A673 (cell line): ENCODE measurements around the gene NME9. TPM values are rescaled to one million over a fixed set of nuclear protein-coding genes. Genes with fewer than 3 reads are reported as not detected.

ENCODE experiments used
- BruUV-seq: library from RNA; stranded (reverse); fragments of 400-500 nt; replicated peaks from 2 replicates; lab custom pipeline; 2021; lab: Mats Ljungman, UMichigan
- CTCF ChIA-PET: fragments of 300-600 bp; sonication (Branson Sonifier 250); formaldehyde crosslinking; loops from one replicate; lab custom pipeline; 2022; ENCODE audit warnings: antibody characterized with exemption; lab: Charles Lee
- POLR2A ChIA-PET: fragments of 300-600 bp; sonication (Branson Sonifier 250); formaldehyde crosslinking; loops from one replicate; lab custom pipeline; 2022; ENCODE audit warnings: antibody characterized with exemption; ENCODE audit not compliant: low non-redundant PET; lab: Charles Lee
- DNase-seq: peaks from one replicate; pipeline ENCODE4 v3.0.0-alpha.2; 2015; ENCODE audit warnings: low spot score
- H3K27ac ChIP-seq: fragments of 200-600 bp; sonication (generic); 2 replicates; pipeline ENCODE4 v1.5.1; 2016; ENCODE audit warnings: mixed run types, low read depth, mild to moderate bottlenecking, mixed read lengths, antibody characterized with exemption, low read length; ENCODE audit not compliant: poor library complexity, severe bottlenecking
- H3K27me3 ChIP-seq: fragments of 200-600 bp; sonication (generic); replicated peaks from 2 replicates; pipeline ENCODE4 v1.6.1; 2017; ENCODE audit warnings: mixed run types, low read depth, mild to moderate bottlenecking, mixed read lengths, antibody characterized with exemption, low read length; ENCODE audit not compliant: insufficient read depth, poor library complexity
- H3K36me3 ChIP-seq: fragments of 200-600 bp; sonication (generic); 2 replicates; pipeline ENCODE4 v1.6.1; 2016; ENCODE audit warnings: mixed run types, mild to moderate bottlenecking, mixed read lengths, antibody characterized with exemption, low read length; ENCODE audit not compliant: insufficient read depth, poor library complexity, severe bottlenecking
- H3K4me1 ChIP-seq: fragments of 200-600 bp; sonication (generic); 2 replicates; pipeline ENCODE4 v1.6.1; 2017; ENCODE audit warnings: mixed run types, mild to moderate bottlenecking, mixed read lengths, antibody characterized with exemption, low read length; ENCODE audit not compliant: insufficient read depth, poor library complexity, severe bottlenecking
- H3K4me3 ChIP-seq: fragments of 200-600 bp; sonication (generic); 2 replicates; pipeline ENCODE4 v1.5.1; 2016; ENCODE audit warnings: low read depth, mixed run types, mild to moderate bottlenecking, mixed read lengths, low read length; ENCODE audit not compliant: poor library complexity, severe bottlenecking
- H3K9me3 ChIP-seq: fragments of 200-600 bp; sonication (generic); 2 replicates; pipeline ENCODE4 v1.6.1; 2016; ENCODE audit warnings: mixed run types, low read depth, mild to moderate bottlenecking, mixed read lengths, antibody characterized with exemption, low read length; ENCODE audit not compliant: poor library complexity, severe bottlenecking
- EZH2 ChIP-seq: fragments of 200-600 bp; sonication (generic); IDR thresholded peaks from 2 replicates; pipeline ENCODE4 v1.6.1; 2017; ENCODE audit warnings: borderline replicate concordance, low read depth, mild to moderate bottlenecking, mixed read lengths, antibody characterized with exemption, low read length; ENCODE audit not compliant: poor library complexity, severe bottlenecking
- intact Hi-C: fragments of 100-400 bp; cut with micrococcal nuclease; formaldehyde crosslinking; loops from one replicate; pipeline ENCODE4 v1.10.0; 2022; ENCODE audit not compliant: unreplicated experiment
- total RNA-seq: library from RNA; stranded (reverse); gene quantifications from 2 replicates; pipeline ENCODE4 v1.2.3, GENCODE V29; 2021
- TF ChIP-seq, protein P1 (sequence below): fragments of 300-800, 200-600 bp; sonication (generic); conservative IDR thresholded peaks from 2 replicates; pipeline ENCODE4 v1.5.1; 2017; ENCODE audit warnings: low read depth, mild to moderate bottlenecking, antibody characterized with exemption, low read length, moderate library complexity, mixed read lengths

Gene NME9
- total RNA-seq, 1 experiment from 2014 or later: not detected

DNA sequence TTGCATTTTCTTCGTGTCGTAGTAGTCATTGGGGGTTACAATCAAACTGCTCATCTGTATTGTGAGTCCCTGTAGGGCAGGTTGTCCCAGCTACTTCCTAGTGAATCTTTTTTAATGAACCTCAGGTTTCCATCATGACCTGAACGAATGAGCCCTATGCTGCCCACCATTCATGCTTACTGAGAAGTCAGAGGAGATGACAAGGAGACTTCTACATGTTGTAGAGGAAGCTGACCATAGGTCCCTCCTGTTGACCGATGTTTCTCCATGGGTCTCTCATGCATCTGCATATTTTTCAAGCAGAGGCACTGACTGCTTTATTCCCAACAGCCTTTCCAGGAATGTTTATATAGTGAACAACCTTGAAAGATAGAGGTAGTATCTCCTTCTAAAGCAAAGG is 5.0 kb upstream of the NME9 start:
- CTCF ChIA-PET: interaction anchor here (0.6 kb wide), 1 partner anchor 140 kb away, joined by 4 read pairs; no protein-coding TSS in a partner anchor
- Histone ChIP-seq H3K9me3 (no peaks in the 10 kb centered on the region), H3K4me3 (no peak overlapping the region), H3K4me1 (no peaks in the 10 kb centered on the region), H3K27ac (no peak overlapping the region), H3K27me3 (peaks cover 10% of the 10 kb centered on the region), H3K36me3 (no peaks in the 10 kb centered on the region)
- POLR2A ChIA-PET: no interaction called here
- intact Hi-C loops: loop anchor here (5.0 kb wide), 1 partner anchor 147 kb away; the partner anchor contains the start of gene ARMC8
- BruUV-seq: no TSS peak
- DNase-seq: no peak
- TF ChIP-seq, protein P1, sequence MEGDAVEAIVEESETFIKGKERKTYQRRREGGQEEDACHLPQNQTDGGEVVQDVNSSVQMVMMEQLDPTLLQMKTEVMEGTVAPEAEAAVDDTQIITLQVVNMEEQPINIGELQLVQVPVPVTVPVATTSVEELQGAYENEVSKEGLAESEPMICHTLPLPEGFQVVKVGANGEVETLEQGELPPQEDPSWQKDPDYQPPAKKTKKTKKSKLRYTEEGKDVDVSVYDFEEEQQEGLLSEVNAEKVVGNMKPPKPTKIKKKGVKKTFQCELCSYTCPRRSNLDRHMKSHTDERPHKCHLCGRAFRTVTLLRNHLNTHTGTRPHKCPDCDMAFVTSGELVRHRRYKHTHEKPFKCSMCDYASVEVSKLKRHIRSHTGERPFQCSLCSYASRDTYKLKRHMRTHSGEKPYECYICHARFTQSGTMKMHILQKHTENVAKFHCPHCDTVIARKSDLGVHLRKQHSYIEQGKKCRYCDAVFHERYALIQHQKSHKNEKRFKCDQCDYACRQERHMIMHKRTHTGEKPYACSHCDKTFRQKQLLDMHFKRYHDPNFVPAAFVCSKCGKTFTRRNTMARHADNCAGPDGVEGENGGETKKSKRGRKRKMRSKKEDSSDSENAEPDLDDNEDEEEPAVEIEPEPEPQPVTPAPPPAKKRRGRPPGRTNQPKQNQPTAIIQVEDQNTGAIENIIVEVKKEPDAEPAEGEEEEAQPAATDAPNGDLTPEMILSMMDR: no peak
- TF ChIP-seq EZH2: no peak

DNA sequence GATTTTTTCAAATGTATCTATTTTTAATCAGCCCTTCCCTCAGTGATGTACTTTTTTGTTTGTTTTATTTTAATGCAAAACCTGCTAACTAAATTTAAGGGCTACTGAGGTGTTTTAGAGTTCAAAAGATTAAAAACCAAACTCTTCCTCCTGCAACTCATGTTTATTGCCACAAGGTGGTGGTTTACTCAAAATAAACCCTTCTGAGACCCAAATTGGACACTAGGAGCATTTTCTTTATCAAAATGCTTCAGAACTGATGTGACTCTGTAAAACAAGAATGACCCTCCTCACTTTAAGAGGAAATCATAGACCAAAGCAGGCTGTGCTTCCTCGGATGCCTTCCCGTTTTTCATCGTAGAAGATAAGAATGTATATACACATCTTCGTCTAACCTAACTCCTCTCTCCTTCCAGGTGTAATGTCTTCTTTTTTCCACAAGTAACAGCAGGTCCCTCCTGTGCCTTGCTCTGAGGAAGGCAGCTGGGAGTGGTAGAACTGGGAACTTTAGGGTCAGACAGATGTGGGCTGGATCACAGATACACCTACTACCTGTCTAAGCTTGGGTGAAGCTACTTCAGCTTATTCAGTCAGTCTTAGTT is 2.9 kb upstream of the NME9 start:
- CTCF ChIA-PET: no interaction called here
- peaks cover 10% of the 10 kb centered on the region for H3K27me3 ChIP-seq
- POLR2A ChIA-PET: no interaction called here
- intact Hi-C loops: loop anchor here (2.0 to 5.0 kb wide), 2 partner anchors 94 to 145 kb away; partner anchors contain the start of gene ARMC8
- H3K4me3 ChIP-seq: no peak overlapping the region
- H3K27ac ChIP-seq: no peak overlapping the region
- no peak for TF ChIP-seq EZH2
- TF ChIP-seq, protein P1: peak; percentile 59
- DNase-seq: peak; percentile 44
- no peaks in the 10 kb centered on the region for H3K36me3 ChIP-seq
- no TSS peak for BruUV-seq
- no peaks in the 10 kb centered on the region for H3K9me3 ChIP-seq
- peaks cover 6% of the 10 kb centered on the region for H3K4me1 ChIP-seq

DNA sequence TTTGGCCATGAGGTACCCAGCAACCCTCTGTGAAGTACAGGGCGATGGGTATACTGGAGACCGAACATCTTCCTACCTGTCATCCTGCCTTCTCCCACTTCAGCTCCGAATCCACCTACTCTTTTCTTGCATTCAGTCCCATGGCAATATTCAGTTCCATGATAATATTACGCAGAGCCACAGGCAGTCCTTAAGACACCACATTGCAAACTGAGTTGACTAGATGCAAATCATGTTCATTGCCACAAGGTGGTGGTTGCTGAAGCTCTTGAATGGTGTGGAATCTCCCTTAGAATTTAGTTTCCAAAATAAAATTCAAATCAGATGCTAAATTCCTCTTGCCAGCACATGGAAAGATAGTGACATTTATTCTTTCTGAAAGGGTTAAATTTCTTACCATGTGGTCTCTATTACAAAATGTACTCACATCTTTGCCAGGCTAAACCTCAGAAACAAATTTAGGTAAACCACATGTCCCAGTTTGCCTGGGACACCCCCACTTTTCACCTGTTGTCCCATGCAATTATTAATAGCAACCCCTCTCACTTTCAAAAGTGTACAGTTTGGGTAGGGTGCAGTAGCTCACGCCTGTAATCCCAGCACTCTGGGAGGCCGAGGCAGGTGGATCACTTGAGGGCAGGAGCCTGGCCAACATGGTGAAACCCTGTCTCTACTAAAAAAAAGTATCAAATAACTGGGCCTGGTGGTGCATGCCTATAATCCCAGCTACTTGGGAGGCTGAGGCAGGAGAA is 1.7 kb upstream of the NME9 start:
- no peak for TF ChIP-seq EZH2
- TF ChIP-seq, protein P1: peak; percentile 25; the same call in 1 of the 2 replicates
- H3K27me3 ChIP-seq: peaks cover 10% of the 10 kb centered on the region
- intact Hi-C loops: loop anchor here (5.0 kb wide), 1 partner anchor 144 kb away; the partner anchor contains the start of gene ARMC8
- peaks cover 6% of the 10 kb centered on the region for H3K4me1 ChIP-seq
- H3K4me3 ChIP-seq: no peak overlapping the region
- no peaks in the 10 kb centered on the region for H3K9me3 ChIP-seq
- peak; percentile 18 for DNase-seq
- no peak overlapping the region for H3K27ac ChIP-seq
- BruUV-seq: no TSS peak
- ChIA-PET CTCF (interaction anchor here (0.6 kb wide), 2 partner anchors 605 to 1276 kb away, joined by 3 to 7 read pairs; no protein-coding TSS in a partner anchor), POLR2A (interaction anchor here (0.8 kb wide), 1 partner anchor 117 kb away, joined by 3 read pairs; no protein-coding TSS in a partner anchor)
- H3K36me3 ChIP-seq: no peaks in the 10 kb centered on the region
